Heart left ventricle (tissue), 16 donors: ENCODE measurements around the gene DNAH14. TPM values are rescaled to one million over a fixed set of nuclear protein-coding genes. Genes with fewer than 3 reads are reported as not detected.

Experiments
- ATAC-seq, 4 donors: fragments of 200-7000 bp; cut with Tn5 transposase; one replicate each; pipeline ENCODE4 v1.9.1; 2020 to 2022; ENCODE audit warnings: moderate library complexity in 4 of 4, mild to moderate bottlenecking in 3 of 4, moderate number of reproducible peaks in 1 of 4
- DNase-seq, 5 donors: peaks; one replicate each; pipeline ENCODE4 v3.0.0-alpha.2; 2020
- H3K27ac ChIP-seq, 12 donors: fragments of 200-600 bp; sonication (generic) in 4 of 12; one replicate each; pipeline versions ENCODE4 v1.5.0 to v1.8.0; 2016 to 2022; ENCODE audit warnings: mild to moderate bottlenecking in 2 of 12
- H3K27me3 ChIP-seq, 9 donors: fragments of 200-600 bp; sonication (generic) in 2 of 9; one replicate each; pipeline versions ENCODE4 v1.5.1 to v1.8.0; 2016 to 2022; ENCODE audit warnings: mild to moderate bottlenecking in 3 of 9
- H3K36me3 ChIP-seq, 9 donors: fragments of 200-600 bp; sonication (generic) in 2 of 9; one replicate each; pipeline versions ENCODE4 v1.5.0 to v1.8.0; 2018 to 2022; ENCODE audit warnings: mild to moderate bottlenecking in 2 of 9
- H3K4me1 ChIP-seq, 12 donors: fragments of 200-600 bp; sonication (generic) in 4 of 12; one replicate each; pipeline versions ENCODE4 v1.5.0 to v1.8.0; 2016 to 2022; ENCODE audit warnings: mild to moderate bottlenecking in 3 of 12
- H3K4me3 ChIP-seq, 12 donors: fragments of 200-600 bp; sonication (generic) in 4 of 12; one replicate each; pipeline versions ENCODE4 v1.5.0 to v1.8.0; 2017 to 2022; ENCODE audit warnings: mild to moderate bottlenecking in 9 of 12, moderate library complexity in 4 of 12
- H3K9me3 ChIP-seq, 12 donors: fragments of 200-600 bp; sonication (generic) in 4 of 12; one replicate each; pipeline versions ENCODE4 v1.5.0 to v1.8.0; 2016 to 2022; ENCODE audit warnings: mild to moderate bottlenecking in 1 of 12
- POLR2A ChIP-seq, 2 donors: fragments of 450-650 bp; IDR thresholded peaks; one replicate each; pipeline ENCODE4 v1.6.1; 2017; ENCODE audit warnings: antibody characterized with exemption in 2 of 2, mild to moderate bottlenecking in 2 of 2, moderate library complexity in 2 of 2
- WGBS, 4 donors: extraction: QIAGEN DNeasy Blood & Tissue Kit in 2 of 4; methylation state at CpG; one replicate each; pipeline versions ENCODE4 v1.1.5 to v1.1.7; 2013 to 2018; 5-methylcytosine and 5-hydroxymethylcytosine counted together
- intact Hi-C, 10 donors: fragments of 100-400 bp; cut with DNase I; formaldehyde crosslinking; loops; one replicate each; pipeline versions ENCODE4 v1.11.1 to v1.14.2; 2022
- polyA plus RNA-seq, 2 donors: library from polyadenylated mRNA; stranded (reverse); fragments of 200-250 nt; gene quantifications; one replicate each; pipeline ENCODE4 v1.2.3, GENCODE V29; 2013
- total RNA-seq, 9 donors: library from RNA; depleted of rRNA in 2 of 9; stranded (reverse); fragments of >200 nt in 2 of 9; fragmentation: NEBNext Ultra II Directional in 3 of 9; extraction: Animal tissue kit (Norgen Biotek cat#: 25700) in 3 of 9; gene quantifications; one replicate each; pipeline versions ENCODE4 v1.1.0 to v1.2.4, GENCODE V29; 2016 to 2023
- TF ChIP-seq, protein P1 (sequence below), 12 donors: fragments of 200-600 bp; sonication (generic) in 4 of 12; IDR thresholded peaks; one replicate each; pipeline versions ENCODE4 v1.5.0 to v1.8.0; 2018 to 2022; ENCODE audit warnings: antibody characterized with exemption in 12 of 12, mild to moderate bottlenecking in 5 of 12
- donor health status: ischemic (EF 13 %, LVEDD 7.1; RV severe dilation, severe dysfunction).
- donor health status: healthy with polysubstance abuse.
- donor health status: DM: no; HTN: yes; CAD: no.
- donor health status: DM: no; HTN: no; CAD: no.
- donor health status: ischemic (EF 25% LVEDD 6.9; RV normal size, moderate dysfunction).
- donor health status: ischemic (EF 25% LVEDD 5.7; RV mildly dilated, moderate dysfunction).
- donor health status: healthy.
- donor health status: DM: yes; HTN: yes; CAD: no.
- donor health status: ischemic (EF 35%, LVEDD 5.7; RV mildly dilated, moderate dysfunction).
- donor health status: nonischemic (EF 11% LVEDD 7.7; RV severe dilation, severe dysfunction).
- donor health status: DM: yes; HTN: yes; CAD: no.
- donor health status: PGD.
- donor health status: ischemic (EF 29% LVEDD 5.4; RV normal size, mild dysfunction).
- donor health status: nonischemic (EF 23%, LVEDD 6.1; RV moderate dilation, normal function).

DNAH14 gene
- total and polyA plus RNA-seq, 11 donors = 0.24 to 6.8 (median 2.8) TPM

DNA sequence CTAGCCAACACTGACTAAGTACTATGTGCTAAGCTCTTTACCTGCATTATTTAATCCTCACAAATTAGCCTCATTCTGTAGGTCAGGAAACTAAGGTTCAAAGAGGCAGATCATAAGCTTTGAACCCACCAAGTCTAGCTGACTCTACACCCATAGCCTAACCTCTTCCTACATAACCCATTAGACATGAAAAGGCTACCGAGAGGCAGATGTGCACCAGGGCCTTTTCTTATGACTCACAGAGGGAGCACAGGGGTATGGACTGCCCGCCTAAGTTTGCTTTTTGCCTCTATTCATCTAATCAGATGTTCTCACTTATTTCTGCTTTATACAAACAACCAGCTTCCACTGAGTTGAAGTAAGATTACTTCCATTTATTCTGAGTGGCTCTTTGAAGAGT lies 466.9 kb downstream of the DNAH14 start:
- 92 to 96% (median 95%) methylated on average over 2 of the region's 2 CpGs for WGBS, 4 donors
- H3K4me3 ChIP-seq = no peak overlapping the region
- ATAC-seq (no peak), DNase-seq (no peak)
- no peaks in the 10 kb centered on the region for H3K9me3 ChIP-seq
- H3K36me3 ChIP-seq = peaks cover 0 to 35% (median 10%) of the 10 kb centered on the region in 9 donors
- H3K27me3 ChIP-seq = no peaks in the 10 kb centered on the region
- intact Hi-C loops = no loop called here
- no peak overlapping the region for H3K27ac ChIP-seq
- TF ChIP-seq, protein P1, sequence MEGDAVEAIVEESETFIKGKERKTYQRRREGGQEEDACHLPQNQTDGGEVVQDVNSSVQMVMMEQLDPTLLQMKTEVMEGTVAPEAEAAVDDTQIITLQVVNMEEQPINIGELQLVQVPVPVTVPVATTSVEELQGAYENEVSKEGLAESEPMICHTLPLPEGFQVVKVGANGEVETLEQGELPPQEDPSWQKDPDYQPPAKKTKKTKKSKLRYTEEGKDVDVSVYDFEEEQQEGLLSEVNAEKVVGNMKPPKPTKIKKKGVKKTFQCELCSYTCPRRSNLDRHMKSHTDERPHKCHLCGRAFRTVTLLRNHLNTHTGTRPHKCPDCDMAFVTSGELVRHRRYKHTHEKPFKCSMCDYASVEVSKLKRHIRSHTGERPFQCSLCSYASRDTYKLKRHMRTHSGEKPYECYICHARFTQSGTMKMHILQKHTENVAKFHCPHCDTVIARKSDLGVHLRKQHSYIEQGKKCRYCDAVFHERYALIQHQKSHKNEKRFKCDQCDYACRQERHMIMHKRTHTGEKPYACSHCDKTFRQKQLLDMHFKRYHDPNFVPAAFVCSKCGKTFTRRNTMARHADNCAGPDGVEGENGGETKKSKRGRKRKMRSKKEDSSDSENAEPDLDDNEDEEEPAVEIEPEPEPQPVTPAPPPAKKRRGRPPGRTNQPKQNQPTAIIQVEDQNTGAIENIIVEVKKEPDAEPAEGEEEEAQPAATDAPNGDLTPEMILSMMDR (IDR thresholded peaks at IDR 0.05) = no peak
- no peak for TF ChIP-seq POLR2A (IDR thresholded peaks at IDR 0.05)
- H3K4me1 ChIP-seq = no peaks in the 10 kb centered on the region

DNA sequence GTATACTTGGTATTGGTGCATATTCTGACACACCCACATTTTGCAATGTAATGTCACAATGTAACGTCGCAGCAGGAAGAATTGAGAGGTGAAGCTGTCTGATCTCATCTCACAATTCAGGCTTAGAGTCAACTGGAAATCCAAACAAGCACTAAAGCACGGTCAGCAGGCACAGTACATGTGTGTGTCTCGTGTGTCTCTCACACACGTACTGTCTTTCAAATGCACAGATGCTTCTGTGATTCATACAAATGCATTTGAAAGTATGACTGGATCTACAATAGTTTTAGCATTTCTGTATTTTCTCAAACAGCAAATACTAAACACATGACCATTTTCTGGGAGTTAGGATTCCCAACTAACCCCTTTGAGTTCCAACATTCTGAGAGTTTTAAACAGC lies 471.5 kb downstream of the DNAH14 start:
- DNase-seq (no peak), ATAC-seq (no peak)
- H3K4me3 ChIP-seq = no peak overlapping the region
- WGBS, 4 donors = 92 to 95% (median 94%) methylated on average over 5 of the region's 5 CpGs
- no peaks in the 10 kb centered on the region for H3K9me3 ChIP-seq
- H3K36me3 ChIP-seq = peaks cover 0 to 79% (median 46%) of the 10 kb centered on the region in 9 donors
- H3K4me1 ChIP-seq = no peaks in the 10 kb centered on the region
- H3K27ac ChIP-seq = no peak overlapping the region
- H3K27me3 ChIP-seq = no peaks in the 10 kb centered on the region
- intact Hi-C loops = no loop called here
- TF ChIP-seq, protein P1 (IDR thresholded peaks at IDR 0.05) = no peak
- no peak for TF ChIP-seq POLR2A (IDR thresholded peaks at IDR 0.05)

DNA sequence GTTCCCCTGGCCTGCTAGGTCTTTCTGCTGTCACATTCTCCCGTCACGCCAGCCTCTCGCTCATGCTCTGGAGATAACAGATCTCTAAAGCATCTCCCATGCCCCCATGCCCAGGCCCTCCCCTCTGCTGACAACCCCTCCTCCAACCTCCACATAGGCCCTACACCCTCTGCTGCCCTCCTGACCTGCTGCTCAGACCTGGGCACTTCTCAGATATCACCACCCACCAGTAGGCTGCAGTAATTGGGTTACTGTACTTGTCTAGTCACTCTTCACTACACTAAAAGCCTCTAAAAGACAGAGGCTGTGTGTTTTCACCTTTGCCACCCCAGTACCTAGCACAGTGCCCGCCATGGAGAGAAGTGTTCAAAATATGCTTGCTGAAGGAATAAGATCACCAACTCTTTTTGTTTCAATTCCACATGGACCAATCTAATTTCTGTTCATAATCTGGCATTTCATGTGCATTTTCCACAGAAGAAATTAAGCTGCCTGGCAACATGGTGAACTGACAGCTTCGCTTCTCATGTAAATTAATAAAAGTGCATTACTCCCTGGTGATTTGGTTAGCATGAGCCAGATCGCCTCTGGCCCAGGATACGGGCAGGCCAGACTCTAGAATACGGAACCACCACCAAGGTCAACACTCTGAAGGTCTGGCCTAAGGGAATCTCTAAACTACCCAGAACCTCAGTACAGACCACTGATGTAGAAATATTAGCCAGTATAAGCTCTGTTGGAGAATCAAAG lies 477.7 kb downstream of the DNAH14 start:
- Histone ChIP-seq H3K9me3 (no peaks in the 10 kb centered on the region), H3K4me1 (no peaks in the 10 kb centered on the region), H3K4me3 (no peak overlapping the region), H3K36me3 (peaks cover 0 to 98% (median 72%) of the 10 kb centered on the region in 9 donors), H3K27me3 (no peaks in the 10 kb centered on the region), H3K27ac (no peak overlapping the region)
- no peak for TF ChIP-seq POLR2A (IDR thresholded peaks at IDR 0.05)
- TF ChIP-seq, protein P1 (IDR thresholded peaks at IDR 0.05) = no peak
- 95 to 99% (median 98%) methylated on average over 8 of the region's 8 CpGs for WGBS, 4 donors
- no peak for DNase-seq
- no peak for ATAC-seq
- intact Hi-C loops = no loop called here

DNA sequence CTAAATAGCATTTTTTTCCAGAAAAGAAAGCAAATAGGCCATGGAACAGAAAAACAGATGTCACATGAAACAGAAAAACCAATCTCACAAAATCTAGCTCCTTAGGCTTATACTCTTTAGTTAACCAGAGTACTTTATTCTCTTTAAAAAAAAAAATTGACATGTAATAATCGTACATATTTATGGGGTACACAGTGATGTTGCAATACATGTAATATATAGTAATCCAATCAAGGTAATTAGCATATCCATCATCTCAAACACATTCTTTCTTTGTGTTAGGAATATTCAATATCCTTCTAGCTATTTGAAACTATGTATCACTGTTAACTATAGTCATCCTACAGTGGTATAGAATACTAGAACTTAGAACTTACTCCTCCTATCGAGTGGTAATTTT lies 478.3 kb downstream of the DNAH14 start:
- intact Hi-C loops = no loop called here
- no peaks in the 10 kb centered on the region for H3K4me1 ChIP-seq
- 95 to 99% (median 97%) methylated on average over 2 of the region's 2 CpGs for WGBS, 4 donors
- no peaks in the 10 kb centered on the region for H3K27me3 ChIP-seq
- no peak for DNase-seq
- TF ChIP-seq POLR2A (IDR thresholded peaks at IDR 0.05) = no peak
- TF ChIP-seq, protein P1 (IDR thresholded peaks at IDR 0.05) = no peak
- H3K4me3 ChIP-seq = no peak overlapping the region
- H3K9me3 ChIP-seq = no peaks in the 10 kb centered on the region
- H3K27ac ChIP-seq = no peak overlapping the region
- peaks cover 0 to 98% (median 78%) of the 10 kb centered on the region in 9 donors for H3K36me3 ChIP-seq
- ATAC-seq = no peak
